Fibroblast of lung (primary cell): ENCODE data around the gene PPFIBP2. TPM values are rescaled to one million over a fixed set of nuclear protein-coding genes. Genes with fewer than 3 reads are reported as not detected.

Experiments
- DNase-seq, 2 donors: peaks; one replicate each; pipeline versions ENCODE4 v3.0.0 to v3.0.0-alpha.2; 2010; ENCODE audit warnings: low read depth in 2 of 2
- H2AFZ ChIP-seq: 2 replicates; pipeline ENCODE4 v1.5.1; 2012; ENCODE audit warnings: low read length, control low read depth, inconsistent platforms
- H3K27ac ChIP-seq: 2 replicates; pipeline ENCODE4 v1.5.1; 2011; ENCODE audit warnings: low read length, control low read depth; ENCODE audit not compliant: insufficient read depth
- H3K27me3 ChIP-seq: 2 replicates; pipeline ENCODE4 v1.5.1; 2011; ENCODE audit warnings: mild to moderate bottlenecking, low read length; ENCODE audit not compliant: control insufficient read depth, insufficient read depth
- H3K36me3 ChIP-seq: 2 replicates; pipeline ENCODE4 v1.5.1; 2011; ENCODE audit warnings: low read length; ENCODE audit not compliant: control insufficient read depth, insufficient read depth
- H3K4me1 ChIP-seq: 2 replicates; pipeline ENCODE4 v1.5.1; 2011; ENCODE audit warnings: low read length; ENCODE audit not compliant: control insufficient read depth, insufficient read depth; ENCODE audit errors: extremely low read depth
- H3K4me2 ChIP-seq: 2 replicates; pipeline ENCODE4 v1.5.1; 2011; ENCODE audit warnings: low read length, control low read depth; ENCODE audit not compliant: insufficient read depth; ENCODE audit errors: extremely low read depth
- H3K4me3 ChIP-seq, 4 experiments: fragments of 200-600 bp in 1 of 4; sonication (generic) in 1 of 4; replicated peaks in 1 of 4; 2 replicates each; pipeline ENCODE4 v1.5.1; 2011 to 2016; ENCODE audit warnings: low read length in 4 of 4, low read depth in 3 of 4, mild to moderate bottlenecking in 3 of 4, control low read depth in 2 of 4, inconsistent platforms in 1 of 4, mixed read lengths in 1 of 4; ENCODE audit not compliant: insufficient read depth in 1 of 4; ENCODE audit errors: control extremely low read depth in 1 of 4
- H3K79me2 ChIP-seq: 2 replicates; pipeline ENCODE4 v1.5.1; 2012; ENCODE audit warnings: mild to moderate bottlenecking, low read length, inconsistent platforms; ENCODE audit not compliant: control insufficient read depth, insufficient read depth
- H3K9ac ChIP-seq: 2 replicates; pipeline ENCODE4 v1.5.1; 2011; ENCODE audit warnings: mild to moderate bottlenecking, low read length, control low read depth; ENCODE audit not compliant: insufficient read depth
- H3K9me3 ChIP-seq: 2 replicates; pipeline ENCODE4 v1.5.1; 2012; ENCODE audit warnings: low read depth, low read length; ENCODE audit not compliant: control insufficient read depth, insufficient read depth
- H4K20me1 ChIP-seq: 2 replicates; pipeline ENCODE4 v1.5.1; 2011; ENCODE audit warnings: low read length; ENCODE audit not compliant: control insufficient read depth, insufficient read depth; ENCODE audit errors: extremely low read depth
- CTCF ChIP-seq, 2 donors: IDR thresholded peaks in 1 of 2; conservative IDR thresholded peaks in 1 of 2; 1 replicate in 1 of 2; 2 replicates in 1 of 2; pipeline ENCODE4 v1.5.1; 2011 to 2012; ENCODE audit warnings: low read length in 2 of 2, control low read depth in 1 of 2, inconsistent platforms in 1 of 2, low read depth in 1 of 2, mild to moderate bottlenecking in 1 of 2
- EZH2 ChIP-seq: IDR thresholded peaks from 2 replicates; pipeline ENCODE4 v1.5.1; 2012; ENCODE audit warnings: low read length, control low read depth, mild to moderate bottlenecking; ENCODE audit errors: missing control alignments
- polyA plus RNA-seq, 2 donors: library from polyadenylated mRNA; depleted of rRNA in 1 of 2; stranded (reverse) in 1 of 2; unstranded in 1 of 2; fragments of >200 nt; gene quantifications; 2 replicates each; pipeline ENCODE4 v1.2.1, GENCODE V29; 2011 to 2012; ENCODE audit warnings: missing spikeins in 1 of 2
- total RNA-seq: library from RNA; depleted of rRNA; stranded (reverse); fragments of >200 nt; gene quantifications from 2 replicates; pipeline ENCODE4 v1.2.1, GENCODE V29; 2014

The PPFIBP2 gene
- total and polyA plus RNA-seq, 2 donors (not counting 1 experiment from before 2014, with no cell fraction given): 11.4 to 38.8 TPM

DNA sequence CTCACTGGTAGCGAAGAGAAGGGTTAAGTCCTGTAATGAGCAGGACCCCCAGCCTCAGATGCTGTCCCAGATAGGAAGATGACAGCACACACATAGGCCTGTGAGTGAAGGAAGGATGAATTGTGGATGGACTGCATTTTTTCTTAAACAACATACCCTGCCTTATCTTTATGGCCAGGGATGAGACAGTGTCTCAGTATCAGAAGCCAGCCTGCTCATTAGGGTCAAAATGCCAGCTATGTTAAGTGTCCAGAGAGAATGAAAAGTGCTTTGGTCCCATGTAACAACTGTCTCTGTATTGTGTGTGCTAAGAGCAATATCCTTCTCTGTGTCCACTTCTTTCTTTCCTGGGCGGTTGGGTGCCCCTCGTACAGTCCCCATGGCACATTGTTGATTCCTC is 30.2 kb downstream of the PPFIBP2 start:
- H2AFZ ChIP-seq: no peak overlapping the region
- H3K9ac ChIP-seq: no peak overlapping the region
- no peaks in the 10 kb centered on the region for H4K20me1 ChIP-seq
- no peaks in the 10 kb centered on the region for H3K79me2 ChIP-seq
- no peaks in the 10 kb centered on the region for H3K9me3 ChIP-seq
- H3K4me2 ChIP-seq: no peak overlapping the region
- TF ChIP-seq CTCF (conservative IDR thresholded peaks at IDR 0.05 in 1 of 2, IDR thresholded peaks at IDR 0.05 in 1 of 2; ENCODE audit: low read depth in 1 of 2, low read length in 2 of 2): no peak
- no peak for TF ChIP-seq EZH2
- DNase-seq: no peak
- H3K36me3 ChIP-seq: no peaks in the 10 kb centered on the region
- no peak overlapping the region for H3K27ac ChIP-seq
- no peak overlapping the region for H3K4me3 ChIP-seq
- no peaks in the 10 kb centered on the region for H3K27me3 ChIP-seq
- H3K4me1 ChIP-seq: no peaks in the 10 kb centered on the region

DNA sequence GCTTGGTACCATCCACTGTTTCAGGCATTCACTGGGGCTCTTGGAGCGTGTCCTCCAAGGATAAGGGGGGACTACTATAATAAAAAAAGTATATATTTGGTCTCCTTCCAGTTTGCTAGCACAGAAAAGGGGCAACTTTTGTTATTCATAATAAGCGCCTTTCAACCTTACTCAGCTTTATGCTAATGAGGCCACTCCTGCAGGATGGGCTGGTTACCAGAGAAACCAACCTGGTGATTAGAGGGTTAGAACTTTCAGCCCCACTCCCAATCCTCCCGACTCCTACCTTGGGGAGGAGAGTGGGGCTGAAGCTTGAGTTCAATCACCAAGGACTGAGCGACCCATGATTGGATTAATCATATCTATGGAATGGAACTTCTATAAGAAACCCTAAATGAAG is 31.8 kb downstream of the PPFIBP2 start:
- H3K36me3 ChIP-seq: no peaks in the 10 kb centered on the region
- H3K79me2 ChIP-seq: no peaks in the 10 kb centered on the region
- H3K27me3 ChIP-seq: no peaks in the 10 kb centered on the region
- no peak overlapping the region for H3K9ac ChIP-seq
- H3K4me2 ChIP-seq: no peak overlapping the region
- TF ChIP-seq EZH2: no peak
- no peak for TF ChIP-seq CTCF (conservative IDR thresholded peaks at IDR 0.05 in 1 of 2, IDR thresholded peaks at IDR 0.05 in 1 of 2; ENCODE audit: low read depth in 1 of 2, low read length in 2 of 2)
- no peak overlapping the region for H2AFZ ChIP-seq
- H3K4me3 ChIP-seq: no peak overlapping the region
- no peaks in the 10 kb centered on the region for H4K20me1 ChIP-seq
- no peak overlapping the region for H3K27ac ChIP-seq
- no peak for DNase-seq
- H3K9me3 ChIP-seq: no peaks in the 10 kb centered on the region
- H3K4me1 ChIP-seq: no peaks in the 10 kb centered on the region

GRCh38 chr11:7546324-7546791 is 32.6 kb downstream of the PPFIBP2 start:
- Histone ChIP-seq H3K27ac (no peak overlapping the region), H3K79me2 (no peaks in the 10 kb centered on the region), H3K4me2 (no peak overlapping the region), H3K9me3 (no peaks in the 10 kb centered on the region), H4K20me1 (no peaks in the 10 kb centered on the region), H3K27me3 (no peaks in the 10 kb centered on the region), H2AFZ (no peak overlapping the region), H3K4me3 (no peak overlapping the region), H3K4me1 (peaks cover 3% of the 10 kb centered on the region), H3K36me3 (no peaks in the 10 kb centered on the region), H3K9ac (no peak overlapping the region)
- TF ChIP-seq CTCF (conservative IDR thresholded peaks at IDR 0.05 in 1 of 2, IDR thresholded peaks at IDR 0.05 in 1 of 2; ENCODE audit: low read depth in 1 of 2, low read length in 2 of 2) (no peak), EZH2 (no peak)
- no peak for DNase-seq
